Activated CD4-positive, CD25-positive, alpha-beta regulatory T cell treated with anti-CD3 and anti-CD28 coated beads, Interleukin-2, amount 50 U/mL, for 16 hours (primary cell): ENCODE results near the gene CCDC32.

Experiments used
- DNase-seq: peaks from one replicate; pipeline ENCODE4 v3.0.0-alpha.2; 2020; ENCODE audit warnings: low read depth, low spot score

Gene CCDC32

DNA sequence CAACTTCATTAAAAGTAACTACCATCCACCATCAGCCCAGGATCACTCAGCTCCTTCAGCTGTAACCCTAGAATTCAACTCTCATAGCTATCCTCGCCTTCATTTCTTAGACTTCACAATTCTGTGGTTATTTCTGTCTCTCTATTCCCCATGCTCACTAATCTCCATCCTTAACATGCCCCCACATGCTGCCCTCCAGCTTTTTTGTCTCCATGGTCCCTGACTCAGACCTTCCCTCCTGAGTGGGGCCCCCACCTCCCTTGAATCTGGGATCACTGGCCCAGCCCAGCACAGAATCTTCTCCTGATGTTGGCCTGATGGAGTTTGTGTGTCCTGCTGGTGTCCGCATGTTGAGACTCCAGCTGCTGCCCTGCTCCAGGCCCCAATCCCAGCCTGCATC lies 52.4 kb downstream of the CCDC32 start:
- no peak for DNase-seq

DNA sequence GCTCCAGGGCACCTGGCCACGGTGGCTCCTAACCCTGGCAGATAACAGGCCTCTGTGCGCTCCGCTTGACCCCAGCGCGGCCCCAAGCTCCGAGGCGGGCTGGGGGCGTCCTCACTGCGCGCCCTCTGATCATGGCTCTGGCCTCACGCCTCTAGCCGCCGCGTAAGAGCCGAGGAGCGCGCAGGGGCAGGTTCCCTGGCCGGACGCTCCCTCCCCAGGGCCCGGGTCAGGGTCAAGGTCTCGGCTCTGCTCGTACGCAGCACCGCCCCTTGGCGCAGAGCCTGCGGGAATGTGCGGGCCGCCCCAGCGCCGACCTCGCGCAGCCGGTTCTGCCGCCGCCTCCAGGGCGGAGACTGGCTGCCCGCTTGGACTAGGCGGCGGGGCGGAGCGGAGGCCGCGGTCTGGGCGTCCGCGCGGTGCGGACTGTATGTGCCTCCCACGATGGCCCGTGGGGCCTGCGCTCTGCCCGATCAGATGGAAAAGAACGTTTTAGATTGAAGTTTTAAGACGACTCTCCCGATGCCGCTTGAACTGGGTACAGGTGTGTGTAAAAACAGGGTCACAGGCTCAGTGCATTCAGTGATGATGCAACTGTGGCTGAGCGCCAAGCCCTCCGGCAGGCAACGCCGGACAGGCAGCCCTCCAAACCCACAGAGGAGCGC lies 53.2 kb downstream of the CCDC32 start:
- DNase-seq = no peak

DNA sequence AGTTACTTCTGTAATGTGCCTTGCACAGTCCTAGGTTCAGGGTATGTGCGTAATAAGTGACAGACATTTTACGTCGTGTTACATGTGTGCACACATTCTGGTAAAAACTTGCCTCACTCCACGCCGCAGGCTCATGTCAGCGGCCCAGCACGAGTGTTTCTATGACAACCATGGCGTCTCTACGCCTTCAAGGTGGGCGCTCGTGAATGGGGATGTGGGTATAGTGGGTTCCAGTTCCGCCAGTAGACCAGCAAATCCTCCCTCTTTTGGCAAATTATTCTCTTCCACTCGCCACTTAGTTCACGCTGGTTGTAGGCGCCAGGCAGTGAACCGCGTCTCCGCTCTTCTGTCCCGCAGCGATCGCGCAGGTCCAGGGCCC lies 53.8 kb downstream of the CCDC32 start:
- DNase-seq = no peak

DNA sequence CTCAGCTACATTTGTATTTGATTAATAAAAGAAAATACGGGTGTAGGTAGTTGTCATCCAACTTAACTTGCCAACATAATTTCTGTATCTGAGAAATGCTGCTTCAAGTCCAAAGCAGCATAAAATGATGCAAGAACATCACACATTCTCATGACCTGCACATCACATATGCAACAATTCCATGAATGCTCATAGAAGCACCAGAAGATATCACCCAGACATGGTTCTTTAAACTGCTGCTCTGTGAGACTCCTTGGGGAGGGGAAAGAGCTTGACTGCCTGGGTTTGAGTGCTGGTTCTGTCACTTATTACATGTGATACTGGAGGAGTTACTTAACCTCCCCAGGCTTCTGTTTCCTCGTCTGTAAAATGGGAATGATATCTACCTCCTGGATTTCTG lies 54.6 kb downstream of the CCDC32 start:
- DNase-seq = no peak

DNA sequence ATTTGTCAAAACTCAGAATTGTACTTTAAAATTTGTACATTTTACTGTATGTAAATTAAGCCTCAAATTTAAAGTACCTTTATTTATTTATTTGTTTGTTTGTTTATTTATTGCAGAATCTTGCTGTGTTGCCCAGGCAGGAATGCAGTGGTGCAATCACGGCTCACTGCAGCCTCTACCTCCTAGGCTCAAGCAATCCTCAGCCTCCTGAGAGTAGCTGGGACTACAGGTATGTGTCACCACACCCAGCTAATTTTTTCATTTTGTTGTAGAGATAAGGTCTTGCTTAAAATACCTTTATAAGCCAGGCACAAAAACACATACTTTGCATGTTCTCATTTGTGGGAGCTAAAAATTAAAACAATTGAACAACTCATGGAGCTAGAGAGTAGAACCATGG lies 56.6 kb downstream of the CCDC32 start:
- DNase-seq = no peak

DNA sequence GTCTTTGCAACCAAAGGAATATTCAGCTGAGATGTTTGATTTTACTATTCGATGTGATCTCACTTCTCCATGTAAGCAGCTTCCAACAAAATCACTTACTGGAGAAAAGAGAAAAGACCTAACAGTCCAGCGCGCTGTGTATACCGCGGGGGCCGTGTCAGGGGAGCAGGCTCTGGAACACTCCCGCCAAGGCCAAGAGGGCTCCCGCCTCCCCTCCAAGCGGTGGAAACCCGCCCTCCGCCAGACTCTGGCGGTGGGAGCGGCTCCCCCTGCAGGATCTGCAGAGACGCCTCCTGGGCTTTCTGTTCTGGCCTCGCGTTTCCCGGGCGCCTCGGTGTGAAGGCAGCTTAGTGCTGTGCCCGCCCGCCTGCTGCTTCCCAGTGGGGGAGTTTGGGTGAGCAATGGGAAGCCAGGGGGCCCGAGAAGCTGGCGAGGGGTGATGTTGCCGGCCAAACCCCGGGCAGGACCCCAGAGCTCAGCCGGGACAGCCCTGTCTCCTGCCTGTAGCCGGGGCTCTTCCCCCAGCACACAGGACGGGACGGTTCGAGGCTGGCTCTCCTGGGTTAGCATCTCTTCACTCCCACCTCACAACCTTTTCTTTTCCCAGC lies 57.8 kb downstream of the CCDC32 start:
- peak; percentile 26 for DNase-seq
